HG02852 (cell line): ENCODE results near the gene DENND6A.
"Not testable (repeated sequence)": the region's sequence is repeated elsewhere in the genome, so short reads cannot be mapped to it uniquely, and the experiment has no call there.

Experiments
- ATAC-seq: cut with Tn5 transposase; IDR thresholded peaks from one replicate; pipeline ENCODE4 v1.9.1; 2021; ENCODE audit warnings: mild to moderate bottlenecking, moderate library complexity; ENCODE audit not compliant: unreplicated experiment

Gene DENND6A

DNA sequence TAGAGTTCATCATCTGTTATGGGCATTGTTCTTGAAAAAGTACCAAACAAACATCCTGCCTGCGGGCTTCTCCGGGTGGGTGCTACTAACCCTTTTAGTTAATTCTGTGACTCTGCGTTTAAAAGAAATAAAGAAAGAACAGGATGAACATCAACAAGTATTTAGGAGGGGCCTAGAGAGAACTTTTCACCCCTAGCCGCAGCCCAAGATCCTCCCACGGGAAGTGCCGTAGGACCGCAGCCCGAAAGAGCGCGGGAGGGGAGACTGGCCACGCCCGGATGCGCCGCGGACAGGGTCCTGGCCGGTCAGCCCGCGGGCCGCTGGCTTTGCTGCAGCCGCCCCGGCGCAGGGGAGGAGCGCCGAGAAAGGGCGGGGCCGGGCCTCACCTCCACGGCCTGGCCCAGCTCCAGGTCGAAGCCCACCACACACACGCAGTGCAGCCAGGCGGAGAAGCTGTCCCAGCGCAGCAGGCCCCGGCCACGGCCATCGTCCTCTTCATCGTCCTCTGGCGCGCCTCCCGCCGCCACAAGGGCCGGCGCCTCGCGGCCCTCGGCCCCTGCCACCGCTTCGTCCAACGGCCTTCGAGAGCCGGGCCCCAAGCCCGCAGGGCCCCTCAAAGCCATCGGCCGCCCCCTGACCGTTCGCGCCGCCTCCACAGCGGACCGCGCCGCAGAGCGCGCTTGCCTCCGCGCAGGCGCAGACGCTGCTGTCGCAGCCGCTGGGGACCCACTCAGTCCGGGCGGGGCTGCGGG is at the start of gene DENND6A:
Gene DENND6A, minus strand, starts transcription at position 682 of the 752 bp plus-strand sequence. Its CDS starts 59 bp downstream, at position 623.
- peak; percentile 72 for ATAC-seq

DNA sequence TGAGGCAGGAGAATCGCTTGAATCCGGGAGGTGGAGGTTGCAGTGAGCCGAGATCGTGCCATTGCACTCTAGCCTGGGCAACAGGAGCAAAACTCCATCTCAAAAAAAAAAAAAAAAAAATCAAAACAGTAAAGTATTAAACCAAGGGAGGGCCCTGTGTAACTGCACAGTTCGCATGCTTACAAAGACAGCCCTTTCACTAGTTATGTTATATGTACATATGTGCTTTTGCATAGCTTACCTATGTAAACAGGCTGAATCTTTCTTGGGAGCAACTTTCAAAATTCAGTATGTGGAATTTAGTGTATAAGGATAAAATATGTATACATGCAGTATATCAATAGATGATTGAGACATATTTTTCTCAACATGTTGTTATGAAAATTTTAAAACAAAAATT is 47.1 kb upstream of the DENND6A start:
- no peak for ATAC-seq

- ATAC-seq = no peak
These were observed 45.5 kb upstream of the DENND6A start for GRCh38 chr3:57738391-57738790.

DNA sequence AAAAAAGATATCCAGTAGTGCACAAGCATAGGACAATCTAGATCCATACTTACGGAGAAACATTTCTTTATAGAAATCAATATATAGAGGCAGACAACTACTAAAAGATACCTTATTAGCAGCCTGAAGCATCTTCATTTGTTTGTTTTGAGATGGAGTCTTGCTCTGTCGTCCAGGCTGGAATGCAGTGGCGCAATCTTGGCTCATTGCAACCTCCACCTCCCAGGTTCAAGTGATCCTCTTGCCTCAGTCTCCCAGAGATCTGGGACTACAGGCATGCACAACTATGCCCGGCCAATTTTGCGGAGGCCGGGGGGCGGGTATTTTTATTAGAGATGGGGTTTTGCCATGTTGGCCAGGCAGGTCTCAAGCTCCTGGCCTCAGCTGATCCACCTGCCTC is 45.0 kb upstream of the DENND6A start:
- no peak for ATAC-seq

DNA sequence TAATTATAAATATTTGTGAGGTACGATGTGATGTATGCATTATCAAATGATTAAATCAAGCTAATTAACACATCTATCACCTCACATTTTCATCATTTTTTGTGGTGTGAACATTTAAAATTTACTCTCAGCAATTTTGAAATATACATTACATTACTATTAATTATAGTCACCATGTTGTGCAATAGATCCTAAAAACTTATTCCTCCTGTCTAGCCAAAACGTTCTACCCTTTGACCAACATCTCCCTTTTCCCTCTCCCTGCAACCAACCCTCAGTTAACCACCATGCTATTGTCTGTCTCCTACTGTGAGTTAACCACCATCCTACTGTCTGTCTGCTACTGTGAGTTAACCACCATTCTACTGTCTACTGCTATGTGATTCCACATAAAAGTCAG is 42.5 kb upstream of the DENND6A start:
- ATAC-seq = no peak

GRCh38 chr3:57733790-57734189 is 40.9 kb upstream of the DENND6A start:
- ATAC-seq = no peak

DNA sequence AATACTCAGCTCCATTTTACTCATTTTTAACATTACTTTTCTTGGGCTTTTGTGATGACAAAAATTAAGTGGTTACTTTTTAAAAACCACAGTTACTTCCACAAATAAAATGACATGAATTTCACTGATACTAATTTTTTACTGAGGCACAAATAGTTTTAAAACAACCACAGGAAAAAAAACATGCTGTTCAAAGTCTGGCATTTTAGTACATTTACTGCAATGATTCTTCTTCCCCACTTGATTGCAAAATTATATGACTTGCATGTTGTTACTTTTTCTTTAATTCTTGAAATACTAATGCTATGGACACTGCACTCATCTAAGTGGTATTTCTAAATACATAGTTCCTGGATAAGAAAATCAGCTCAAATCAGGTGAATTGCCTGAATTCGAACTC is 38.4 kb upstream of the DENND6A start:
- ATAC-seq = no peak

DNA sequence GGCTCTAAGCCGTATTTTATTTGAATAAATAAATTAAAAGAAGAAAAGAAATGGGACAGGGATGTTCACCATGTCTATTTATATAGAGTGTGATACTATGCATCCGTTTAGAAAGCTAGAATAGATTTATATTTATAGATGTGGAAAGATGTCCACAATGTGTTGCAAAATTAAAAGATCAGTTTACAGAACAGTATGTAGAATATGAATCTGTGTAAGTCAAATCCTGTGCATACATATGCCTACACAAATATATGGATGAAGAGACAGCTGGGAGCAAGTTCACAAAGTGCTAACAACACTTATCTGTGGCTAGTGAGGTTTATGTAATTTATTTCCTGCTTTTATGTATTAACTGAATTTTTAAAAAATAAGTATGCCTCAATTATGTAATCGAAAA is 37.8 kb upstream of the DENND6A start:
- ATAC-seq = no peak

DNA sequence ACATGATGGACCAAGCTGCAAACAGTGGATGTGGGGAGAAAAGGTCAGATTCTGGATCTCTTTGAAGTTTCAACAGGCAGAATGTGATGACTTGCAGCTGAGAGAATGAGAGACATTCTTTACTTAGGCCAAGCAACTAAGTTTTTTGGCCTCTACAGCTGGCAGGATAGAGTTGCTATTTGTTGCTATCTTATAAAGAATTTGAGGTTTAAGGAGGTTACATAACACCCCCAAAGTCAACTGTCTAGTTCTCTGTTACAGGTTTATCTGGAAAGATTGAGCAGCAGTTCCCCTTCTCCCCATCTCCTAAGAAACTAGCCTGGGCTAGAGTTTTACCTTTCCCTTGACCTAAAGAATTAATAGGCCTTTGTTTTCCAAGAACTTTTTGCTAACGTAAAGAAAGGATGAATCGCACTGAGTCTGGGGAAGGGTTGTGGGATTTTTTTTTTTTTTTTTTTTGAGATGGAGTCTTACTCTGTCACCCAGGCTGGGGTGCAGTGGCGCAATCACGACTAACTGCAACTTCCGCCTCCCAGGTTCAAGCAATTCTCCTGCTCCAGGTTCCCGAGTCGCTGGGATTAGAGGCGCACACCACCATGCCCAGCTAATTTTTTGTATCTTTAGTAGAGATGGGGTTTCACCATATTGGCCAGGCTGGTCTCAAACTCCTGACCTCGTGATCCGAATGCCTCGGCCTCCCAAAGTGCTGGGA is 36.6 kb upstream of the DENND6A start:
- no peak for ATAC-seq

DNA sequence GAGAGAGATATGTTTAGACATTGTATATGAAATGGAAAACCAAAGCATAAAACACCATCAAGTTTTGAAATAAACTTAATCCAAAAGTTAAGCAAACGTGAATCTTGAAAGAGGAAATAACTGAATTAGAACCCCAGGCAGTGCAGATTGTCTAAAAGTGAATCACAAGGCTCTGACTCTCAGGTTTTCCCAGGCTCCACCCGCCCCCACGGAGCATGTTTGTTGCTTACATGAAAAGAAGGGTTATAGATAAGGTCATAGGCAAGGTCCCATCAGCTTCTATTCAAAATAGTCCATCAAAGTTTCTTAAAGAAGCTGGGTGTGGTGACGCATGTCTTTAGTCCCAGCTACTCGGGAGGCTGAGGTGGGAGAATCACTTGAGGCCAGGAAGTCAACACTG is 34.2 kb upstream of the DENND6A start:
- no peak for ATAC-seq

DNA sequence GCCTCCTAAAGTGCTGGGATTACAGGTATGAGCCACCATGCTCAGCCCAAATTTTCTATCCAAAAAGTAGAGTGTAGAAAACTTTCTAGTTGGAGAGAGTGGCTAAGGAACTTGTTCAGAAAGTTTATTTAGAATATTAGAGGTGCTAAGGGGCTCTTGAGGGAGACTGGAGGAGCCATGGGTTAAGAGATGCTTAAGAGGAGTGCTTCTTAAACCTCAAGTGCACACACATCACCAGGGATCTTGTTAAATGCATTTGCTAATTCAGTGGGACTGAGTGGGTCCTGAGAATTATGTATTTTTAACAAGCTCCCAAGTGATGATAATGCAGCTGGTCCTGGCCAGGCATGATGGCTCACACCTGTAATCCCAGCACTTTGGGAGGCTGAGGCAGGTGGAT is 33.5 kb upstream of the DENND6A start:
- ATAC-seq = no peak

- no peak for ATAC-seq
These were observed 25.2 kb upstream of the DENND6A start for GRCh38 chr3:57718118-57718517.

DNA sequence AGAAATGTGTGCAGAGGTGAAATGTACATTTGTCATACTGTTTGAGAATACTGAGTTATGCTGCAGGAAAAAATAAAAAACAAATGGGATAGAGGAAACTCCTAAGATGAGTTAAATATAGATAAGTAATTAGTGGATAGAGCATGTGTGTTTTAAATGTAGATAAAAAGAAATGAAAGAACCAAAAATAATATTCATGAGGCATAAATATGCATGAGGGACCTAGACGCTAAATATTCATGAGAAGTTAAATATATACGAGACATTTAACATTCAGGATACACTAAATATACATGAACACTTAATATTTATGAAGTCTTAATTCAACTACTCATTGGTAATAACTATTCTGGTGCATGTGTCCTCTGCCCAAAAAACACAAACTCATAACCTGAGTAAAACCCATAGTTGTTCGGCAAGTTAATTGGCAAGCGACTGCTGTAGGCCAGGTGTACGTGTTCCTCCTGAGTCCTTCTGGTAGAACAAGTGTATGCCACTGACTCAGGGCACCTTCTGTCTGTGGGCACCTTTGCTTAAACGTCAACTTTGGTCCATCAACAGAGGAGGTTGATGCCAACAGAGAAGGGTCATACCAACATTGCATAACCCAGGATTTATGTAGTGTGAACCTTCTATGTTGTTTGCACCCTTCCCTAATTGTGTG is 24.5 kb upstream of the DENND6A start:
- no peak for ATAC-seq

- ATAC-seq = no peak
These were observed 22.8 kb upstream of the DENND6A start for GRCh38 chr3:57715686-57716085.

DNA sequence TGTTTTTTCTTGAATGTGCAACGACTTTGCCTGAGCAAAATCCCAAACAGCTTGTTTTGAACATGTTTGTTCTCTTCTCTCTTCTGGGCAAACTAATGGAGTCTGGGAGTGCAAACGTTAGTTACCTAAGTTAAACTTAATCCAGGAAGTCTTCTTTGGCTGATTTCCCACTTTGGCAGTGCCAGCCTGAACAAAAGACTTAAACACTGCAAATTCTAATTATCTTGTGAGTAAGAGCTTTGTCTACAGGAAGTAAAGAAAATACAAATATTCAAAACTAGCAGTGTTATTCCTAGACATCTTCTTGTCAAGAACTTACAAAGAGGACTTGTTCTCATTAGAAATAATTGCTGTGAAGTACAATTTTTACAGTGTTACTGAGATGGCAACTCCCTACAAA is 16.7 kb upstream of the DENND6A start:
- ATAC-seq = no peak

- no peak for ATAC-seq
These were observed 16.2 kb upstream of the DENND6A start for GRCh38 chr3:57709031-57709430.

- ATAC-seq = no peak
These were observed 13.6 kb upstream of the DENND6A start for GRCh38 chr3:57706462-57706861.

GRCh38 chr3:57705351-57705750 is 12.5 kb upstream of the DENND6A start:
- not testable (repeated sequence) for ATAC-seq

DNA sequence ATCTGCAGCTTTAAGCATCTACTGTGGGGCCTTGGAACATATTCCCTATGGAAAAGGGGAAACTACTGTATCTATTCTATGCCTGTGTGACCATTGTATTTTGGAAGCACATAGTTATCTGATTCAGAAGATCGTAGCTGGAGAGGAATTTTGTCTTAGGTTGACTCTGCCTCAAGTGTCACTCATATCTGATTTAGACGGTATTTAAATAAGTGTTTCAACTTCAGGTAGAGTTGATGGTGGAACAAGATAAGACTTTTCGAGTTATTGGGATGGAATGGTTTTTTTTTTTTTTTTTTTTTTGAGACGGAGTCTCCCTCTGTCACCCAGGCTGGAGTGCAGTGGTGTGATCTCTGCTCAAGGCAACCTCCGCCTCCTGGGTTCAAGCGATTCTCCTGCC is 8.9 kb upstream of the DENND6A start:
- no peak for ATAC-seq

DNA sequence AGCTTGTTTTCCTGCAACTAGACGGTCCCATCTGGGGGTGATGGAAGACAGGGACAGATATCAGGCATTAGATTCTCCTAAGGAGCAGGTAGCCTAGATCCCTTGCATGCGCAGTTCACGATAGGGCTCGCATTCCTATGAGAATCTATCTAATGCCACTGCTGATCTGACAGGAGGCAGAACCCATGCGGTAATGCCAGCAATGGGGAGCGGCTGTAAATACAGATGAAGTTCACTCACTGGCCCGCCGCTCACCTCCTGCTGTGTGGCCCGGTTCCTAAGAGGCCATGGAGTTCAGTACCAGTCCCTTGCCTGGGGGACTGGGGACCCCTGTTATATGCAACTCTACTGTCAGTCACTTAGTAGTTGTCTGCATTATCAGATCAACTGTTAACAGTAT is 7.9 kb upstream of the DENND6A start:
- no peak for ATAC-seq

DNA sequence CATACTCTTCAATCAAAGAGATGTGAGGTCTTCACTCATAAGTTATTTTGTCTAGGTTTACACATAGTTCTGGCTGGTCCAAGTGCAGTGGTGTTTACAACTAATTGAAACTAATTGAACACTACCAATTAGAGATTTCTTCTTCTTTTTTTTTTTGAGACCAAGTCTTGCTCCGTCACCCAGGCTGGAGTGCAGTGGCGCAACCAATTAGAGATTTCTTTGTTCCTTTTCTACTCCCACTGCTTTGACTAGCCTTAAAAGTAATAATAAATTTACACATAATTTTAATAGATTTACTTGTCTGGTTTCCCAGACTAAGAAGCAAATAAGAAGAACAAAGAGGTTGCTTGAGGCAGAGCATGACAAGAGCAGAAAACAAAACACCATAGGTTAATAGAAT is 6.7 kb upstream of the DENND6A start:
- ATAC-seq = no peak

DNA sequence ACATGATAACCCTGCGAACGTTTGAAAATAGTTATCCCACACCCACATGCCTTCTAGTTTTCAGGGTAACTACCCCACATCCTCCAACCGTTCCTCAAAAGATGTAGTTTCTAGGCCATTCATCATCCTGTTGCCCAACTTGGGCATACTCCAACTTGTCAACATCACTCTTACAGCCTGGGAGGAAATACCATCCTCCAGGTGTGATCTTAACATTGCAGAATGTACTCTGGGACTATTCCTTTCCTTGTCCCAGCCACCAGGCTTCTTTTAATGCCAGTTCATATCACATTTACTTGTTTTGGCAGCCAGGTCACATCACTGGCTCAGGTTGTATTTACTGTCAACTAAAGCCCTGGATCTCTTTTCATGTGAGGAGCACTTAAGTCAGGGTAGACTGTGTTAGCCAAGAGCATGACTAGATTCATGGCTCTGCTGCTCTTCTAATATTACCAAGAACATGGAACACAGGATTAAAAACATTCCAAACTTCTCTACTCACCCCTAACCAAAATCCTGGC is 4.0 kb upstream of the DENND6A start:
- ATAC-seq = no peak
